SK-N-SH treated with all-trans-retinoic acid at 6 μM for 48 hours (cell line): Measurements from ENCODE around the gene GNAS-AS1.
"Not testable (repeated sequence)": the region's sequence is repeated elsewhere in the genome, so short reads cannot be mapped to it uniquely, and the experiment has no call there.

Experiments used
- ATAC-seq: fragments of 200-7000 bp; cut with Tn5 transposase; 3 replicates; pipeline ENCODE4 v1.9.1; 2020; ENCODE audit warnings: mild to moderate bottlenecking, moderate library complexity
- ARNTL ChIP-seq: fragments of 450-650 bp; formaldehyde crosslinking; IDR thresholded peaks from 2 replicates; pipeline ENCODE4 v1.5.0; 2020; ENCODE audit warnings: low read depth, mild to moderate bottlenecking, moderate library complexity, borderline replicate concordance
- BACH2 ChIP-seq: fragments of 250-450 bp; sonication (Bioruptor Pico); IDR thresholded peaks from 2 replicates; pipeline ENCODE4 v1.9.0; 2021; ENCODE audit warnings: mild to moderate bottlenecking, borderline replicate concordance
- CREB5 ChIP-seq: fragments of 250-450 bp; sonication (Bioruptor Pico); IDR thresholded peaks from 2 replicates; pipeline ENCODE4 v1.5.1; 2020; ENCODE audit warnings: low read depth, mild to moderate bottlenecking, moderate library complexity
- CSDC2 ChIP-seq: fragments of 250-450 bp; sonication (Bioruptor Pico); IDR thresholded peaks from 2 replicates; pipeline ENCODE4 v1.5.0; 2020; ENCODE audit warnings: mild to moderate bottlenecking, moderate library complexity
- ESRRG ChIP-seq: fragments of 250-450 bp; sonication (Bioruptor Pico); IDR thresholded peaks from 2 replicates; pipeline ENCODE4 v1.6.1; 2021; ENCODE audit warnings: mild to moderate bottlenecking
- GLIS3 ChIP-seq: fragments of 250-450 bp; sonication (Bioruptor Pico); IDR thresholded peaks from 2 replicates; pipeline ENCODE4 v1.5.0; 2020; ENCODE audit warnings: mild to moderate bottlenecking, moderate library complexity
- ISL1 ChIP-seq: fragments of 250-450 bp; sonication (Bioruptor Pico); IDR thresholded peaks from 2 replicates; pipeline ENCODE4 v2.1.2; 2022; ENCODE audit warnings: mild to moderate bottlenecking, moderate library complexity
- RARB ChIP-seq: fragments of 250-450 bp; sonication (Bioruptor Pico); IDR thresholded peaks from 2 replicates; pipeline ENCODE4 v1.8.0; 2021; ENCODE audit warnings: mild to moderate bottlenecking, moderate library complexity
- TCF4 ChIP-seq: fragments of 250-450 bp; sonication (Bioruptor Pico); IDR thresholded peaks from 2 replicates; pipeline ENCODE4 v1.8.0; 2021; ENCODE audit warnings: mild to moderate bottlenecking, moderate library complexity, borderline replicate concordance
- TOX ChIP-seq: fragments of 250-450 bp; sonication (Bioruptor Pico); IDR thresholded peaks from 2 replicates; pipeline ENCODE4 v1.8.0; 2021; ENCODE audit warnings: mild to moderate bottlenecking, moderate library complexity, borderline replicate concordance
- TSHZ2 ChIP-seq: fragments of 250-450 bp; sonication (Bioruptor Pico); IDR thresholded peaks from 2 replicates; pipeline ENCODE4 v1.5.0; 2020; ENCODE audit warnings: mild to moderate bottlenecking, moderate library complexity
- ZFP3 ChIP-seq: fragments of 250-450 bp; sonication (Bioruptor Pico); IDR thresholded peaks from 2 replicates; pipeline ENCODE4 v1.5.0; 2020; ENCODE audit warnings: mild to moderate bottlenecking, moderate library complexity
- ZFP30 ChIP-seq: fragments of 450-650 bp; formaldehyde crosslinking; IDR thresholded peaks from 2 replicates; pipeline ENCODE4 v1.5.0; 2022; ENCODE audit warnings: mild to moderate bottlenecking, moderate library complexity
- ZNF565 ChIP-seq: fragments of 450-650 bp; formaldehyde crosslinking; conservative IDR thresholded peaks from 2 replicates; pipeline ENCODE4 v1.5.0; 2020; ENCODE audit warnings: low read depth, mild to moderate bottlenecking, moderate library complexity
- TF ChIP-seq, protein P1 (sequence below): fragments of 250-450 bp; sonication (Bioruptor Pico); IDR thresholded peaks from 2 replicates; pipeline ENCODE4 v1.8.0; 2021; ENCODE audit warnings: low read depth, mild to moderate bottlenecking, moderate library complexity, borderline replicate concordance
- TF ChIP-seq, protein P2 (sequence below): fragments of 250-450 bp; sonication (Bioruptor Pico); IDR thresholded peaks from 2 replicates; pipeline ENCODE4 v1.5.1; 2021; ENCODE audit warnings: mild to moderate bottlenecking, moderate library complexity
- TF ChIP-seq, protein P3 (sequence below): fragments of 250-450 bp; sonication (Bioruptor Pico); IDR thresholded peaks from 2 replicates; pipeline ENCODE4 v1.8.0; 2020; ENCODE audit warnings: mild to moderate bottlenecking, moderate library complexity, borderline replicate concordance

GNAS-AS1 gene

GRCh38 chr20:58822149-58822548 lies 28.6 kb downstream of the GNAS-AS1 start:
- ATAC-seq = no peak
- TF ChIP-seq ARNTL (CRISPR knock-in tag) = no peak
- TF ChIP-seq, protein P1, sequence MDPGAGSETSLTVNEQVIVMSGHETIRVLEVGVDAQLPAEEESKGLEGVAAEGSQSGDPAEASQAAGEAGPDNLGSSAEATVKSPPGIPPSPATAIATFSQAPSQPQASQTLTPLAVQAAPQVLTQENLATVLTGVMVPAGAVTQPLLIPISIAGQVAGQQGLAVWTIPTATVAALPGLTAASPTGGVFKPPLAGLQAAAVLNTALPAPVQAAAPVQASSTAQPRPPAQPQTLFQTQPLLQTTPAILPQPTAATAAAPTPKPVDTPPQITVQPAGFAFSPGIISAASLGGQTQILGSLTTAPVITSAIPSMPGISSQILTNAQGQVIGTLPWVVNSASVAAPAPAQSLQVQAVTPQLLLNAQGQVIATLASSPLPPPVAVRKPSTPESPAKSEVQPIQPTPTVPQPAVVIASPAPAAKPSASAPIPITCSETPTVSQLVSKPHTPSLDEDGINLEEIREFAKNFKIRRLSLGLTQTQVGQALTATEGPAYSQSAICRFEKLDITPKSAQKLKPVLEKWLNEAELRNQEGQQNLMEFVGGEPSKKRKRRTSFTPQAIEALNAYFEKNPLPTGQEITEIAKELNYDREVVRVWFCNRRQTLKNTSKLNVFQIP = no peak
- TF ChIP-seq ESRRG (CRISPR knock-in tag) = no peak
- TF ChIP-seq CREB5 (CRISPR knock-in tag) = no peak
- no peak for TF ChIP-seq GLIS3 (CRISPR knock-in tag)
- TF ChIP-seq RARB (CRISPR knock-in tag) = no peak
- no peak for TF ChIP-seq ISL1 (CRISPR knock-in tag)
- no peak for TF ChIP-seq CSDC2 (CRISPR knock-in tag)
- TF ChIP-seq ZFP3 = no peak
- no peak for TF ChIP-seq TCF4 (CRISPR knock-in tag)

GRCh38 chr20:58820515-58820914 lies 30.2 kb downstream of the GNAS-AS1 start:
- ATAC-seq = not testable (repeated sequence)

GRCh38 chr20:58819921-58820320 lies 30.8 kb downstream of the GNAS-AS1 start:
- no peak for ATAC-seq
- TF ChIP-seq ISL1 (CRISPR knock-in tag) = no peak
- TF ChIP-seq, protein P2, sequence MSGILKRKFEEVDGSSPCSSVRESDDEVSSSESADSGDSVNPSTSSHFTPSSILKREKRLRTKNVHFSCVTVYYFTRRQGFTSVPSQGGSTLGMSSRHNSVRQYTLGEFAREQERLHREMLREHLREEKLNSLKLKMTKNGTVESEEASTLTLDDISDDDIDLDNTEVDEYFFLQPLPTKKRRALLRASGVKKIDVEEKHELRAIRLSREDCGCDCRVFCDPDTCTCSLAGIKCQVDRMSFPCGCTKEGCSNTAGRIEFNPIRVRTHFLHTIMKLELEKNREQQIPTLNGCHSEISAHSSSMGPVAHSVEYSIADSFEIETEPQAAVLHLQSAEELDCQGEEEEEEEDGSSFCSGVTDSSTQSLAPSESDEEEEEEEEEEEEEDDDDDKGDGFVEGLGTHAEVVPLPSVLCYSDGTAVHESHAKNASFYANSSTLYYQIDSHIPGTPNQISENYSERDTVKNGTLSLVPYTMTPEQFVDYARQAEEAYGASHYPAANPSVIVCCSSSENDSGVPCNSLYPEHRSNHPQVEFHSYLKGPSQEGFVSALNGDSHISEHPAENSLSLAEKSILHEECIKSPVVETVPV = no peak
- TF ChIP-seq ZNF565 (CRISPR knock-in tag) = no peak
- TF ChIP-seq, protein P3, sequence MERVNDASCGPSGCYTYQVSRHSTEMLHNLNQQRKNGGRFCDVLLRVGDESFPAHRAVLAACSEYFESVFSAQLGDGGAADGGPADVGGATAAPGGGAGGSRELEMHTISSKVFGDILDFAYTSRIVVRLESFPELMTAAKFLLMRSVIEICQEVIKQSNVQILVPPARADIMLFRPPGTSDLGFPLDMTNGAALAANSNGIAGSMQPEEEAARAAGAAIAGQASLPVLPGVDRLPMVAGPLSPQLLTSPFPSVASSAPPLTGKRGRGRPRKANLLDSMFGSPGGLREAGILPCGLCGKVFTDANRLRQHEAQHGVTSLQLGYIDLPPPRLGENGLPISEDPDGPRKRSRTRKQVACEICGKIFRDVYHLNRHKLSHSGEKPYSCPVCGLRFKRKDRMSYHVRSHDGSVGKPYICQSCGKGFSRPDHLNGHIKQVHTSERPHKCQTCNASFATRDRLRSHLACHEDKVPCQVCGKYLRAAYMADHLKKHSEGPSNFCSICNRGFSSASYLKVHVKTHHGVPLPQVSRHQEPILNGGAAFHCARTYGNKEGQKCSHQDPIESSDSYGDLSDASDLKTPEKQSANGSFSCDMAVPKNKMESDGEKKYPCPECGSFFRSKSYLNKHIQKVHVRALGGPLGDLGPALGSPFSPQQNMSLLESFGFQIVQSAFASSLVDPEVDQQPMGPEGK = no peak
- TF ChIP-seq TCF4 (CRISPR knock-in tag) = no peak
- no peak for TF ChIP-seq ZFP30 (CRISPR knock-in tag)
- no peak for TF ChIP-seq GLIS3 (CRISPR knock-in tag)
- no peak for TF ChIP-seq ZFP3
- TF ChIP-seq, protein P1 = no peak

GRCh38 chr20:58818586-58819285 lies 32.0 kb downstream of the GNAS-AS1 start:
- ATAC-seq = no peak; the same call in 1 of the 3 replicates
- TF ChIP-seq, protein P1 = no peak
- TF ChIP-seq BACH2 (CRISPR knock-in tag) (no peak), GLIS3 (CRISPR knock-in tag) (no peak), TOX (CRISPR knock-in tag) (no peak), ARNTL (CRISPR knock-in tag) (no peak), RARB (CRISPR knock-in tag) (no peak), TSHZ2 (CRISPR knock-in tag) (no peak), ISL1 (CRISPR knock-in tag) (no peak)
